Neural cell (in vitro differentiated cells): ENCODE measurements around the gene HNRNPK. TPM values are rescaled to one million over a fixed set of nuclear protein-coding genes. Genes with fewer than 3 reads are reported as not detected.

Experiments used
- H2AFZ ChIP-seq: fragments of 200-600, 300-800 bp; sonication (generic), shearing (Covaris generic); 2 replicates; pipeline ENCODE4 v1.6.0; 2014; ENCODE audit warnings: low read depth, mild to moderate bottlenecking, antibody characterized with exemption, low read length, moderate library complexity
- H3F3A ChIP-seq: fragments of 200-600 bp; shearing (Covaris generic); 2 replicates; pipeline ENCODE4 v1.6.1; 2016; ENCODE audit warnings: mild to moderate bottlenecking, moderate library complexity, mixed read lengths, antibody characterized with exemption, low read length; ENCODE audit not compliant: insufficient read depth, poor library complexity, severe bottlenecking
- H3K27ac ChIP-seq: fragments of 200-600, 300-800 bp; sonication (generic), shearing (Covaris generic); 2 replicates; pipeline ENCODE4 v1.5.1; 2014; ENCODE audit warnings: mild to moderate bottlenecking, low read length, moderate library complexity
- H3K27me3 ChIP-seq: fragments of 300-800, 200-600 bp; sonication (generic), shearing (Covaris generic); 2 replicates; pipeline ENCODE4 v1.6.0; 2014; ENCODE audit warnings: mild to moderate bottlenecking, low read depth, low read length, moderate library complexity; ENCODE audit not compliant: insufficient read depth
- H3K36me3 ChIP-seq: fragments of 300-800, 200-600 bp; sonication (generic), shearing (Covaris generic); 2 replicates; pipeline ENCODE4 v1.5.1; 2014; ENCODE audit warnings: mild to moderate bottlenecking, antibody characterized with exemption, low read length, moderate library complexity; ENCODE audit not compliant: insufficient read depth
- H3K4me2 ChIP-seq: fragments of 300-800, 200-600 bp; sonication (generic), shearing (Covaris generic); 2 replicates; pipeline ENCODE4 v1.6.0; 2014; ENCODE audit warnings: mild to moderate bottlenecking, low read length
- H3K4me3 ChIP-seq: fragments of 300-800, 200-600 bp; sonication (generic), shearing (Covaris generic); 2 replicates; pipeline ENCODE4 v1.5.1; 2014; ENCODE audit warnings: mild to moderate bottlenecking, low read length, moderate library complexity
- H3K79me2 ChIP-seq: fragments of 200-600 bp; shearing (Covaris generic); replicated peaks from 2 replicates; pipeline ENCODE4 v1.6.0; 2014; ENCODE audit warnings: mild to moderate bottlenecking, low read length, moderate library complexity; ENCODE audit not compliant: insufficient read depth
- H3K9ac ChIP-seq: fragments of 300-800, 200-600 bp; sonication (generic), shearing (Covaris generic); 2 replicates; pipeline ENCODE4 v1.6.1; 2016; ENCODE audit warnings: mild to moderate bottlenecking, low read length, mixed read lengths
- H3K9me2 ChIP-seq: fragments of 200-600 bp; shearing (Covaris generic); 2 replicates; pipeline ENCODE4 v1.6.1; 2016; ENCODE audit warnings: mild to moderate bottlenecking, low read length, mixed read lengths; ENCODE audit not compliant: insufficient read depth
- H3K9me3 ChIP-seq: fragments of 200-600, 300-800 bp; sonication (generic), shearing (Covaris generic); 2 replicates; pipeline ENCODE4 v1.6.1; 2016; ENCODE audit warnings: mild to moderate bottlenecking, mixed run types, low read length, moderate library complexity, mixed read lengths
- H4K20me1 ChIP-seq: fragments of 200-600 bp; shearing (Covaris generic); 2 replicates; pipeline ENCODE4 v1.6.1; 2016; ENCODE audit warnings: mild to moderate bottlenecking, mixed run types; ENCODE audit not compliant: insufficient read depth
- CTCF ChIP-seq: fragments of 450-650 bp; IDR thresholded peaks from 2 replicates; pipeline ENCODE4 v1.5.1; 2014; ENCODE audit warnings: antibody characterized with exemption, mild to moderate bottlenecking, moderate library complexity; ENCODE audit not compliant: poor library complexity, severe bottlenecking
- EP300 ChIP-seq: fragments of 450-650 bp; conservative IDR thresholded peaks from 2 replicates; pipeline ENCODE4 v1.6.1; 2014; ENCODE audit warnings: antibody characterized with exemption, mild to moderate bottlenecking, moderate library complexity; ENCODE audit not compliant: poor library complexity, severe bottlenecking
- EZH2 ChIP-seq: fragments of 200-600, 300-800 bp; shearing (Covaris generic), sonication (generic); IDR thresholded peaks from 2 replicates; pipeline ENCODE4 v1.6.1; 2014; ENCODE audit warnings: antibody characterized with exemption, low read length, borderline replicate concordance, mild to moderate bottlenecking; ENCODE audit not compliant: insufficient read depth, poor library complexity, severe bottlenecking
- MXI1 ChIP-seq: fragments of 450-650 bp; conservative IDR thresholded peaks from 2 replicates; pipeline ENCODE4 v1.6.1; 2014; ENCODE audit warnings: antibody characterized with exemption, mild to moderate bottlenecking; ENCODE audit not compliant: poor library complexity, severe bottlenecking
- POLR2AphosphoS5 ChIP-seq: IDR thresholded peaks from 2 replicates; pipeline ENCODE4 v1.6.1; 2012
- RAD21 ChIP-seq: fragments of 450-650 bp; conservative IDR thresholded peaks from 2 replicates; pipeline ENCODE4 v1.6.1; 2014; ENCODE audit warnings: antibody characterized with exemption, mild to moderate bottlenecking, moderate library complexity
- REST ChIP-seq: IDR thresholded peaks from 2 replicates; pipeline ENCODE4 v1.6.1; 2012; ENCODE audit warnings: borderline replicate concordance
- SMC3 ChIP-seq: fragments of 450-650 bp; conservative IDR thresholded peaks from 2 replicates; pipeline ENCODE4 v1.6.1; 2014; ENCODE audit warnings: antibody characterized with exemption, mild to moderate bottlenecking, moderate library complexity; ENCODE audit not compliant: poor library complexity
- TAF1 ChIP-seq: IDR thresholded peaks from 2 replicates; pipeline ENCODE4 v1.6.1; 2012; ENCODE audit warnings: low read depth
- polyA plus RNA-seq: library from polyadenylated mRNA; depleted of rRNA; stranded (reverse); fragments of >200 nt; gene quantifications from 2 replicates; pipeline ENCODE4 v1.2.3, GENCODE V29; 2014

HNRNPK gene
- polyA plus RNA-seq, 1 donor from 2014 or later: 1,061 TPM

- Histone ChIP-seq H3K27me3 (no peaks in the 10 kb centered on the region), H2AFZ (no peak overlapping the region), H3K9ac (no peak overlapping the region), H3K36me3 (no peaks in the 10 kb centered on the region), H3F3A (no peaks in the 10 kb centered on the region), H3K9me2 (no peaks in the 10 kb centered on the region), H3K27ac (no peak overlapping the region), H3K9me3 (no peaks in the 10 kb centered on the region), H3K79me2 (no peaks in the 10 kb centered on the region), H3K4me2 (no peak overlapping the region), H4K20me1 (no peaks in the 10 kb centered on the region), H3K4me3 (no peak overlapping the region)
- TF ChIP-seq MXI1: no peak
- TF ChIP-seq RAD21: no peak
- no peak for TF ChIP-seq REST
- no peak for TF ChIP-seq EZH2
- no peak for TF ChIP-seq CTCF
- no peak for TF ChIP-seq EP300
- TF ChIP-seq SMC3: no peak
- no peak for TF ChIP-seq TAF1
- TF ChIP-seq POLR2AphosphoS5: no peak
Measured at GRCh38 chr9:84024041-84024575, 44.1 kb upstream of the HNRNPK start.

- H3K27ac ChIP-seq: no peak overlapping the region
- H3K4me2 ChIP-seq: no peak overlapping the region
- H4K20me1 ChIP-seq: no peaks in the 10 kb centered on the region
- H3F3A ChIP-seq: no peaks in the 10 kb centered on the region
- TF ChIP-seq POLR2AphosphoS5 (no peak), EZH2 (no peak), SMC3 (no peak)
- no peaks in the 10 kb centered on the region for H3K9me2 ChIP-seq
- no peak overlapping the region for H3K4me3 ChIP-seq
- H3K79me2 ChIP-seq: no peaks in the 10 kb centered on the region
- H3K9me3 ChIP-seq: peaks cover 3% of the 10 kb centered on the region
- no peak overlapping the region for H2AFZ ChIP-seq
- no peaks in the 10 kb centered on the region for H3K36me3 ChIP-seq
- no peak overlapping the region for H3K9ac ChIP-seq
- no peaks in the 10 kb centered on the region for H3K27me3 ChIP-seq
Measured at GRCh38 chr9:84007662-84008061, 27.6 kb upstream of the HNRNPK start.

GRCh38 chr9:84003246-84003645, 23.2 kb upstream of the HNRNPK start:
- Histone ChIP-seq H3K79me2 (no peaks in the 10 kb centered on the region), H3K27ac (no peak overlapping the region), H3K36me3 (no peaks in the 10 kb centered on the region), H3K4me3 (no peak overlapping the region), H3K4me2 (no peak overlapping the region), H3K9me2 (no peaks in the 10 kb centered on the region), H3K9ac (no peak overlapping the region), H2AFZ (no peak overlapping the region), H3K27me3 (no peaks in the 10 kb centered on the region), H3K9me3 (peaks cover 3% of the 10 kb centered on the region), H3F3A (no peaks in the 10 kb centered on the region), H4K20me1 (no peaks in the 10 kb centered on the region)
- TF ChIP-seq SMC3 (no peak), EP300 (no peak), TAF1 (no peak), CTCF (no peak), EZH2 (no peak)
